SU-DHL-6 (cell line): ENCODE measurements around the gene HEATR5A.

Experiments used
- CTCF ChIP-seq: fragments of 200-600 bp; sonication (generic); IDR thresholded peaks from one replicate; pipeline ENCODE4 v1.5.1; 2017; ENCODE audit warnings: antibody characterized with exemption, mild to moderate bottlenecking, low read length, moderate library complexity; ENCODE audit not compliant: insufficient read depth, poor library complexity, severe bottlenecking
- EZH2phosphoT487 ChIP-seq: fragments of 200-600 bp; sonication (generic), shearing (Covaris generic); conservative IDR thresholded peaks from 2 replicates; pipeline ENCODE4 v1.6.1; 2018; ENCODE audit warnings: mild to moderate bottlenecking, antibody characterized with exemption, low read length, moderate library complexity, mixed read lengths

- no peak for TF ChIP-seq CTCF
- TF ChIP-seq EZH2phosphoT487 = no peak
These were observed 48.7 kb downstream of the HEATR5A start for GRCh38 chr14:31371646-31372045.
